Measurements from ENCODE around the gene GH1. TPM values are rescaled to one million over a fixed set of nuclear protein-coding genes. Genes with fewer than 3 reads are reported as not detected.

Gene GH1
- total and polyA plus RNA-seq, 2 of the 13 experiments (the other 11 are each of a cell fraction or from before 2014, with no cell fraction given), result not detected

- TF ChIP-seq SALL2 (CRISPR knock-in tag; IDR thresholded peaks at IDR 0.05) (0 out of 2 replicates have a peak, but pooled peaks have one; percentile 22), CTCF (CRISPR knock-in tag; IDR thresholded peaks at IDR 0.05) (peak; percentile 92), SALL1 (CRISPR knock-in tag; IDR thresholded peaks at IDR 0.05) (peak; percentile 44), ZNF891 (CRISPR knock-in tag; IDR thresholded peaks at IDR 0.05) (no peak), ZBTB7B (CRISPR knock-in tag; IDR thresholded peaks at IDR 0.05) (0 out of 2 replicates have a peak, but pooled peaks have one; percentile 26), AHR (CRISPR knock-in tag; IDR thresholded peaks at IDR 0.05) (0 out of 2 replicates have a peak, but pooled peaks have one; percentile 65), NR2F1 (CRISPR knock-in tag; IDR thresholded peaks at IDR 0.05) (no peak), STAG1 (CRISPR knock-in tag; IDR thresholded peaks at IDR 0.05) (peak; percentile 62), NR2F6 (IDR thresholded peaks at IDR 0.05) (no peak), NR2F6 (CRISPR knock-in tag; IDR thresholded peaks at IDR 0.05) (no peak), ZNF878 (CRISPR knock-in tag; IDR thresholded peaks at IDR 0.05) (no peak), RAD21 (CRISPR knock-in tag; IDR thresholded peaks at IDR 0.05) (peak; percentile 69), ZNF343 (CRISPR knock-in tag; IDR thresholded peaks at IDR 0.05) (peak; percentile 69; the same call in 1 of the 2 replicates), ATAD3A (CRISPR knock-in tag; IDR thresholded peaks at IDR 0.05) (no peak), RCOR2 (CRISPR knock-in tag; IDR thresholded peaks at IDR 0.05) (no peak), ZNF761 (CRISPR knock-in tag; conservative IDR thresholded peaks at IDR 0.05) (peak; percentile 31; the same call in 1 of the 2 replicates), LCORL (IDR thresholded peaks at IDR 0.05) (no peak), LCORL (CRISPR knock-in tag; IDR thresholded peaks at IDR 0.05) (peak; percentile 77; the same call in 1 of the 2 replicates), RARA (CRISPR knock-in tag; IDR thresholded peaks at IDR 0.05) (no peak), FOXK1 (CRISPR knock-in tag; IDR thresholded peaks at IDR 0.05; ENCODE audit: borderline replicate concordance, low read depth) (no peak), MEF2D (CRISPR knock-in tag; IDR thresholded peaks at IDR 0.05) (peak; percentile 79; the same call in 1 of the 2 replicates), ZFP36 (IDR thresholded peaks at IDR 0.05; ENCODE audit: borderline replicate concordance, low read depth, low read length, partially characterized antibody) (no peak), PITX1 (CRISPR knock-in tag; IDR thresholded peaks at IDR 0.05) (peak; percentile 62; the same call in 1 of the 2 replicates), SAFB2 (CRISPR knock-in tag; IDR thresholded peaks at IDR 0.05; ENCODE audit: borderline replicate concordance, low read depth) (peak; percentile 47; the same call in 1 of the 2 replicates), ZZZ3 (CRISPR knock-in tag; IDR thresholded peaks at IDR 0.05; ENCODE audit: borderline replicate concordance) (peak; percentile 91), ZSCAN31 (CRISPR knock-in tag; IDR thresholded peaks at IDR 0.05; ENCODE audit: low read depth) (no peak), HOXA5 (CRISPR knock-in tag; IDR thresholded peaks at IDR 0.05) (no peak), IRF2 (CRISPR knock-in tag; IDR thresholded peaks at IDR 0.05) (0 out of 2 replicates have a peak, but pooled peaks have one; percentile 22), ZNF605 (CRISPR knock-in tag; IDR thresholded peaks at IDR 0.05) (peak; percentile 75; the same call in 1 of the 2 replicates), ATF5 (CRISPR knock-in tag; IDR thresholded peaks at IDR 0.05; ENCODE audit: low read depth) (no peak)
Observed at GRCh38 chr17:63946440-63947363, 28.1 kb upstream of the GH1 start (continued).

Measured in HepG2 (cell line).